Ovary (tissue), 3 donors: Measurements from ENCODE around the gene SLC17A3.

Experiments
- EP300 ChIP-seq: sonication (generic); formaldehyde crosslinking; IDR thresholded peaks from one replicate; pipeline ENCODE4 v1.6.1; 2017; ENCODE audit warnings: antibody characterized with exemption
- POLR2A ChIP-seq: fragments of 450-650 bp; IDR thresholded peaks from one replicate; pipeline ENCODE4 v1.6.1; 2017; ENCODE audit warnings: antibody characterized with exemption, mild to moderate bottlenecking, moderate library complexity
- TF ChIP-seq, protein P1 (sequence below), 3 donors: fragments of 450-650 bp in 2 of 3; fragments of 200-600 bp in 1 of 3; IDR thresholded peaks; one replicate each; pipeline versions ENCODE4 v1.5.1 to v1.8.0; 2016 to 2022; ENCODE audit warnings: antibody characterized with exemption in 3 of 3, mild to moderate bottlenecking in 1 of 3
- donor health status: DM: no; HTN: no; CAD: no.

DNA sequence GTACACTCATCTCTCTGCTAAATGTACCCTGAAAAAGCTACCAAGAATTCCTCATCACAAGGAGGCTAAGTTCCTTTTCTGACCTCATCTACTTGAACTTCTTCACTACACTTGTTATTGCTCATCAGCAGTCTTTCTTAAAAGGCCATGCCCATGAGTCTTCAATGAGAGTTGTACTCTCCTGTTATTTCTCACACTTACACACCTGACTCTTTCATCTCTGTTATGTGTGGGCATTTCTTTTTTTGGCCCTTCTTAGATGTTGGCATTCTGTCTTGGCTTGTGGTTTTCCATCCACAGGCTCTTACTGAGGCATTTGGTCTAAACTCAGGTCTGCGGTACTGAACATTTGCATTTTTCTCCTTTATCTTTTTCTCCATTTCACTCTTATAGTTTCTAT is 31.5 kb downstream of the SLC17A3 start:
- TF ChIP-seq, protein P1, sequence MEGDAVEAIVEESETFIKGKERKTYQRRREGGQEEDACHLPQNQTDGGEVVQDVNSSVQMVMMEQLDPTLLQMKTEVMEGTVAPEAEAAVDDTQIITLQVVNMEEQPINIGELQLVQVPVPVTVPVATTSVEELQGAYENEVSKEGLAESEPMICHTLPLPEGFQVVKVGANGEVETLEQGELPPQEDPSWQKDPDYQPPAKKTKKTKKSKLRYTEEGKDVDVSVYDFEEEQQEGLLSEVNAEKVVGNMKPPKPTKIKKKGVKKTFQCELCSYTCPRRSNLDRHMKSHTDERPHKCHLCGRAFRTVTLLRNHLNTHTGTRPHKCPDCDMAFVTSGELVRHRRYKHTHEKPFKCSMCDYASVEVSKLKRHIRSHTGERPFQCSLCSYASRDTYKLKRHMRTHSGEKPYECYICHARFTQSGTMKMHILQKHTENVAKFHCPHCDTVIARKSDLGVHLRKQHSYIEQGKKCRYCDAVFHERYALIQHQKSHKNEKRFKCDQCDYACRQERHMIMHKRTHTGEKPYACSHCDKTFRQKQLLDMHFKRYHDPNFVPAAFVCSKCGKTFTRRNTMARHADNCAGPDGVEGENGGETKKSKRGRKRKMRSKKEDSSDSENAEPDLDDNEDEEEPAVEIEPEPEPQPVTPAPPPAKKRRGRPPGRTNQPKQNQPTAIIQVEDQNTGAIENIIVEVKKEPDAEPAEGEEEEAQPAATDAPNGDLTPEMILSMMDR (IDR thresholded peaks at IDR 0.05), result no peak
- TF ChIP-seq EP300 (no peak), POLR2A (no peak)
